GM19328 (cell line): ENCODE results near the gene PDE1A.
"Not testable (repeated sequence)": the region's sequence is repeated elsewhere in the genome, so short reads cannot be mapped to it uniquely, and the experiment has no call there.

Source experiments
- ATAC-seq: cut with Tn5 transposase; IDR thresholded peaks from one replicate; pipeline ENCODE4 v1.9.1; 2021; ENCODE audit warnings: mild to moderate bottlenecking, moderate library complexity; ENCODE audit not compliant: unreplicated experiment

The PDE1A gene

GRCh38 chr2:182410120-182410519, 16.7 kb downstream of the PDE1A start:
- ATAC-seq = no peak

DNA sequence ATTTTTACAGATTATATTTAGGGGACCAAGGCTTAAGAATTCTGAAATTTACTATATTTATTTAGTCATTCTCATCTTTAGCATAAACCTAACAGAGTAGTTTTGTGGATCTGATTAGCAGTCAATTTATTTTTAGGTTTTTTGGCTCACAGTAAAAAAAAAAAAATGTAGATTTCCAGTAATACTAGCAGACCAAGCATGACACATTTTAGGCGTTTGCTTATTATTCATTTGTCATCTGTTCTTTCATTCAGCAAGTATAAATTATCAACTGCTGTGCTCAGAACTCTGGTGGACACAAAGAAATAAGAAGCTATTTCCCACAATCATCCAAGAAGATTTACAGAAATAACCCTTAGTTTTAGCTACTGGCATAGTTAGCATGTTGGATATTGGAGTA, 20.6 kb downstream of the PDE1A start:
- no peak for ATAC-seq

DNA sequence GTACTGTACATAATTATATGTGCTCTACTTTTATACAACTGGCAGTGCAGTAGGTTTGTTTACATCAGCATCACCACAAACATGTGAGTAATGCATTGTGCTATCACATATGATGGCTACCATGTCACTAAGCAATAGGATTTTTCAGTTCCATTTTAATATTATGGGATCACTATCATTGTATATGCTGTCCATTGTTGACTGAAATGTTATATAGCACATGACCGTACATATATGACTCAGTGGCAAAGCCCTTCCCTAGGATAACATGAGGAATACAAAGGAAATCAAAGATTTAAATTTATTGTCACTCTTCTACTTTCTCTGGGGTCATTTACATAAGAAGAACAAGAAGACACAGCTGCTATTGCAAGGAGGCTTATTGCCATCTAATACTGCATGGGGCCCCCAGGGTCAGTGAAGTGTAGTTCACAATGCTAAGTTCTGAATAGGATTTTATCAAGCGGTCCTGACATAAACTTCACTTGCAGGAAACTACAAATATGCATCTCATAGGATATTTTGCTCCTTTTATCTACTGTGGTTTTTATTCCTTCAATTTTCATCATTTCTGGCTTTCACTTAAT, 21.8 kb downstream of the PDE1A start:
- ATAC-seq = no peak

DNA sequence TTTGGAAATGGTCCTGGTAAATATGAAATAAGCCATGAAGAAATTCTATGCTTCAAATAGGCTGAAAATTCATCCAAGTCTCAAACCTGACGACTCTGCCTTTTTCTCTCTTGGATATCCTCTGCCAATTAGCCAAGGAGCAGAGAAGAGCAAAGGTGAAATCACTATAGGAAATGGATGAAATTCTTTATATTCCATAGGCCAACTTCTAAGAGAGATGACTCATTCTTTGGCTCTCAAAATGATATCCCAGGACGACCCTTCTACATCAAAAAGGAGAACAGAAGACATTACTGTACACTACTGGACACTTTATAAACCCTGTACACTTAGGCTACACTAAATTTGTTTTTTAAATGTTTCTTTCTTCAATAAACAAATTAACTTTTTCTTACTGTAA, 22.7 kb downstream of the PDE1A start:
- no peak for ATAC-seq

- ATAC-seq = no peak
These were observed 33.5 kb downstream of the PDE1A start for GRCh38 chr2:182393270-182393760.

- ATAC-seq = no peak
These were observed 35.4 kb downstream of the PDE1A start for GRCh38 chr2:182391443-182391842.

DNA sequence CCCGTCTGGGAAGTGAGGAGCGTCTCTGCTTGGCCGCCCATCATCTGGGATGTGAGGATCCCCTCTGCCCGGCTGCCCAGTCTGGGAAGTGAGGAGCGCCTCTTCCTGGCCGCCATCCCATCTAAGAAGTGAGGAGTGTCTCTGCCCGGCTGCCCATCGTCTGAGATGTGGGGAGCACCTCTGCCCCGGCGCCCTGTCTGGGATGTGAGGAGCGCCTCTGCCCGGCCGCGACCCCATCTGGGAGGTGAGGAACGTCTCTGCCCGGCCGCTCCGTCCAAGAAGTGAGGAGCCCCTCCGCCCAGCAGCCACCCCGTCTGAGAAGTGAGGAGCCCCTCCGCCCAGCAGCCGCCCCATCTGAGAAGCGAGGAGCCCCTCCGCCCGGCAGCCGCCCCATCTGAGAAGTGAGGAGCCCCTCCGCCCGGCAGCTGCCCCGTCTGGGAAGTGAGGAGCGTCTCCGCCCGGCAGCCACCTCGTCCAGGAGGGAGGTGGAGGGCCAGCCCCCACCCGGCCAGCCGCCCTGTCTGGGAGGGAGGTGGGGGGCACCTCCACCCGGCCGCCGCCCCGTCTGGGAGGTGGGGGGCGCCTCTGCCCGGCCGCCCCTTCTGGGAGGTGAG, 40.5 kb downstream of the PDE1A start:
- ATAC-seq = not testable (repeated sequence)

- no peak for ATAC-seq
These were observed 42.0 kb downstream of the PDE1A start for GRCh38 chr2:182384860-182385259.

GRCh38 chr2:182381225-182381624, 45.6 kb downstream of the PDE1A start:
- no peak for ATAC-seq

DNA sequence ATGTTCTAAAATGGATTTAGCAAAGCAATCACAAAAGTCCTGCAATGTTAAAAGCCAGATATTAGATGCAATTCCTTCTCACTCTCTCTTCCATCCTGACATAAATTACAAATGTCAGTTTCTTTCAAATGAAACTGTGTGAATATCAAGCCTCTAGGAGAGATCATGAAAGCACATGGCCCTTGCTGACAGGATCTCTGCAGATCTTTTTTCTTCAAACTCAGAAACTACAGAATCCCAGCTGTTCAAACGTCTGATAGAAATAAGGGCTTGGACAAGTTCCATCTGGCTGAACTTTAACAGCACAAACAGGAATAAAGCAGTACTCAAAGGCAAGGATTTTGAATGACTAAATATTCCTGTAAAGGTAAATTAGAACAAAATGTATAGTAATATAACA, 47.6 kb downstream of the PDE1A start:
- no peak for ATAC-seq

- ATAC-seq = no peak
These were observed 48.1 kb downstream of the PDE1A start for GRCh38 chr2:182378759-182379158.

- ATAC-seq = no peak
These were observed 49.4 kb downstream of the PDE1A start for GRCh38 chr2:182377467-182377866.

GRCh38 chr2:182375862-182376261, 51.0 kb downstream of the PDE1A start:
- ATAC-seq = no peak

GRCh38 chr2:182372661-182373060, 54.2 kb downstream of the PDE1A start:
- no peak for ATAC-seq

- ATAC-seq = no peak
These were observed 57.8 kb downstream of the PDE1A start for GRCh38 chr2:182368996-182369395.

DNA sequence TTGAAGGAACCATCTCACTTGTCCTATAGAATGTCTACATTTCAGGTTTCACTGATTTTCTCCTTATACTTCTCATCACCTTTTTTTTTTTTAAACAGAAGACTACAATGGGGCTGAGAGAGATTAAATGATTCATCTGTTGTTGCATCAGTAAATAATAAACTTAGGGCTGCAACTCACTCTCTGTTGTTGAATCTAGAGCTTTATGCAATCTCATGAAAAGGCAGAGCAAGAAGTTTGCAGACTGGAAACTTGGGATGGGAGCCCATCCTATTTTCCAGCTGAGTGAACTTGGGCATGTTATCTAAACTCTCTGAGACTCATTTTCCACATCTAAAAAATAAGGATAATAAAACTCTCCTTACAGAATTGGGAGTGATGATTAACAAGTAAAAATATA, 58.4 kb downstream of the PDE1A start:
- ATAC-seq = no peak

DNA sequence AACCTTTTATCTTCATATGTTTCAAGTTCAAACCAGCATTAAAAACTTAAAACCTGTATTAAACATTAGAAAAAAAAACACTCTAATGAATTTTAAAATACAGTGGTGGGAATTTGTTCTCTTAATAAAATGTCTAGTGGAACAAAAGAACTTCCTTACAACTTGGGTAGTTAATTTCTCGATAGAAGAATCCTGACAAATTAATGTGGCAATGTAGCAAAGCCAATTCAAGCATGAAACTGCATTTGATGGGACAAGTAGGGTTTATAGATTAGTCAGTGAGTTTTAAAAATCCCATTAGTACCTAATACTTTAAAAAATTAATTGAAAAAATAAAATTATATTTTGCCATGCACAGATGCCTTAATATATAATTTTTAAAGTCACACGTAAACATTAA, 59.4 kb downstream of the PDE1A start:
- ATAC-seq = no peak

DNA sequence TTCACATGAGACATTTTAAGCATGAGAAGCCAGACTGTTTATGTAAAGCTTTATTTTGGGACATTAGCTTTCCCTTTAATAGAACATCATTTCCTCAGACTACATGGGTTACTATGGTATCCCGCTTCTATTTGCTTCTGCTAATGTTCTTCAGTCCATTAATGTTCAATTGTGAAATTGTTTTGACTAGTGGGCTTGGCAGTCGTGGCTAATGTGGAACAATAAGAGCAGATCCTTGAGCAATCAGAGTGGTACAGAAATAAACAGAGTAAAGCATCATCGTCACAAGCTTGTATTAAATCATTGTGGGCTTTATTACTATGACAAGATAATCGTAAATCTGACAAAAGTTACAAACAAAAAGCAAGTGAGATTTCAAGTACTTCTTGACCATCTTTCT, 60.2 kb downstream of the PDE1A start:
- no peak for ATAC-seq

GRCh38 chr2:182365855-182366254, 61.0 kb downstream of the PDE1A start:
- ATAC-seq = no peak

DNA sequence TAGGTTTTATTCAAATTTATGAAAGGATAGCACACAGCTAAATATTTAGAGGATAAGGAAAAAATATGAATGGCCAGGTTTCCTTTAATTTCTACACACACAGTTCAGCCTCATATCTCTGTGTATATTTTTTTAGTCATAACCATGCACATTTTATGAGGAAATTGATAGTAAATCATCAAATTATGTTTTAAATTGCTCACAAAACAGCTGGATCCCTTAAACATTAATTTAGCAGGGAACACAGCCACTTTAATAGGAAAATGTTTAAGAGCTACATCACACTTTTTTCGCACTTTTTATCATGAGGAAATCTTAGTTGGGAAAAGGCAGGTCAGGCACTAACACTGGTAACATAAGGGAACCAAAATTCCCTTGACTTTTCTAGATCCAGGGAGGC, 65.4 kb downstream of the PDE1A start:
- no peak for ATAC-seq

DNA sequence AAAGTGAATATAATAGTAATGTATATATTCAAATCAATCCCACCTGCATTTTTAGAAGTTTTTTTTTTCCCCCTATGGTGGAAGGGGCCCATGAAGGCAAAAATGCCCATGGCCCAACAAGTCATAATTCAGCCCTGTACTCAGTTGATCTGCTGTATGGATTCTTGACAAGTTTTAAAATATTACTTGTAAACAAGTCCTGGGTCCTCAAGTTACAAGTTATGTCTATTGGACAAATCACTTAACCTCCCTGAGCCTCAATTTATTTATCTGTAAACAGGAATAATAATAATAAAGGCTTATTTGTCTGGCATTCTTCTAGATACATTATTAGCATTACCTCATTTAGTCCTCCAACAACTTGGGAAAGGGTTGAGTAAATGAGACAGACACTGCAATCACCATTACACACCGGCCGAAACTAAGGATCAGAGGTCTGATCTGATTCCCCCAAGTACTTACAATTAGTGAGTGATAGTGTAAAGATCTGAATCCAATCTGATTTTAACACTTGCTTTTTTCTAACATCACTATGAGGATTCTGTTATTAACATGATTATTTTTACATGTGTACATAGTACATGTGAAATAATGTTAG, 66.1 kb downstream of the PDE1A start:
- ATAC-seq = no peak

GRCh38 chr2:182359990-182360662, 66.7 kb downstream of the PDE1A start:
- ATAC-seq = no peak
